GOT3 (cell line): ENCODE data around the gene KCNC3.

Experiments
- DNase-seq: peaks from one replicate; lab custom pipeline; 2025; ENCODE audit warnings: mixed read lengths; lab: John Stamatoyannopoulos, UW

The KCNC3 gene

DNA sequence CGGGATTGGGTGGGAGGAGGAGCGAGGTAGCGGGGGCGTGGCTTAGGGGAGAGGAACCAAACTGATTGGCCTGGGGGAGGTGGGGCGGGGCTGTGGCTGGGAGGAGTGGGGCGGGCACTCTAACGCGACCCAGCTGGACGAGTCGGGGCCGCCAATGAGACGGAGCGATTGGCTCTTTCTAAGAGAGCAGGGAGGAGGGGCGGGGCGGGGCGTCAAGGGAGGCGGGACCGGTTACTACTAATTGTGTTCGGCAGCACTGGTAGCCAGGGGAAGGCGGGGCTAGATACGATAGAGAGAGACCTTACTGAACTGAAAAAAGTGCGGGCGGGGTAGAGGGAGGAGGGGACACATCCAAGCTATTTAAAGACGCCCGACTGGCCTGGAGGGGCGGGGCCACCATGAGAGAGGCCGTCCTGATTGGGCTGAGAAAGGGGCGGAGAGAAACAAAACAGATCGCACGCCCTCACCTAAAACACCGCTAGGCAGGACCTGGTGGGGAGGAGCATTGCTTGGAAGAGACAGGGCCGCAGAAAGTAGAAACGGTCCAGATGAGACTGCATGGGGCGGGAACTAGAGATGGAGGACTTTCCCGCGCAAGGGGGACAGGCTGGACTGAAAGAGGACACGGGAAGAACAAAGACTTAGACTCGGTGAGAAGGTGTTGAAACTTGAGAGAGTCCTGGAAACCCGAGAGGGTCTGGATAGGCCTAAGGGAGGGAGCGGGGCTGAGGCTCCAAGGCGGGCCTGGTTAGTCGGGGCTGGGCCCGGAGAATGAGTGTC, at the start of gene KCNC3:
KCNC3 (minus strand) TSS at position 232 of the 780 bp plus-strand sequence. CDS start 295 bp downstream, outside the sequence.
- DNase-seq: peak; percentile 73

DNA sequence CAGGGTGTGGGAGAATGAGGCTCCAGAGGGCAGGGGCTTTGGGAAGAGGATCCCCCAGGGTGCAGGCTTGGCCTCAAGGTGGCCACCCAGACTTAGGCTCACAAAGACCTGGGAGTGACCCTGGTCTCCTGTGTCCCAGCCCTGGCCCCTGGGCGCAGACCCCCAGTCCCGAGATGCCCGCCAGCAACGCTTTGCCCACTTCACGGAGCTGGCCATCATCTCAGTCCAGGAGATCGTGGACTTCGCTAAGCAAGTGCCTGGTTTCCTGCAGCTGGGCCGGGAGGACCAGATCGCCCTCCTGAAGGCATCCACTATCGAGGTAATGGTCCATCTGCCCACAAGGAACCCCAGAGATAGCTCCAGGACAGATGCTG, 49.7 kb upstream of the KCNC3 start:
- no peak for DNase-seq

DNA sequence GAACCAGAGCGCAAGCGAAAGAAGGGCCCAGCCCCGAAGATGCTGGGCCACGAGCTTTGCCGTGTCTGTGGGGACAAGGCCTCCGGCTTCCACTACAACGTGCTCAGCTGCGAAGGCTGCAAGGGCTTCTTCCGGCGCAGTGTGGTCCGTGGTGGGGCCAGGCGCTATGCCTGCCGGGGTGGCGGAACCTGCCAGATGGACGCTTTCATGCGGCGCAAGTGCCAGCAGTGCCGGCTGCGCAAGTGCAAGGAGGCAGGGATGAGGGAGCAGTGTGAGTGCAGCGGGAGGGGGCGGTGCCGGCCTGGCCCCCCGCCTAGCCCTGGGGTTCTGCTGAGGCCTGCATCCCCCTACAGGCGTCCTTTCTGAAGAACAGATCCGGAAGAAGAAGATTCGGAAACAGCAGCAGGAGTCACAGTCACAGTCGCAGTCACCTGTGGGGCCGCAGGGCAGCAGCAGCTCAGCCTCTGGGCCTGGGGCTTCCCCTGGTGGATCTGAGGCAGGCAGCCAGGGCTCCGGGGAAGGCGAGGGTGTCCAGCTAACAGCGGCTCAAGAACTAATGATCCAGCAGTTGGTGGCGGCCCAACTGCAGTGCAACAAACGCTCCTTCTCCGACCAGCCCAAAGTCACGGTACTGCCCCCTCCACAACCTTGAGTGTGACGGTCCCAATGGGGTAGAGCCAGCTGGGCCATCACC, 49.1 kb upstream of the KCNC3 start:
- DNase-seq: no peak

DNA sequence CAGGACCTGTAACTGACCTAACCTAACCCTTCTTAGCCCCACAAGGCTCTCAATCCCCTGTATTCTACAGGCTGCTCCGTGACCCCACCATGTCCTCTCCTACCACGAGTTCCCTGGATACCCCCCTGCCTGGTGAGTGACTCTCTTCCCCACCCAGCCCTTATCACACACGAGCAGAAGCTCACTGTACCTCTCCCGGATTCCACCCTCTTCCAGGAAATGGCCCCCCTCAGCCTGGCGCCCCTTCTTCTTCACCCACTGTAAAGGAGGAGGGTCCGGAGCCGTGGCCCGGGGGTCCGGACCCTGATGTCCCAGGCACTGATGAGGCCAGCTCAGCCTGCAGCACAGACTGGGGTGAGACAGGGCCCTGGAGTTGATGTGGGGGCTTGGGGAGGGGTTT, 48.3 kb upstream of the KCNC3 start:
- no peak for DNase-seq

DNA sequence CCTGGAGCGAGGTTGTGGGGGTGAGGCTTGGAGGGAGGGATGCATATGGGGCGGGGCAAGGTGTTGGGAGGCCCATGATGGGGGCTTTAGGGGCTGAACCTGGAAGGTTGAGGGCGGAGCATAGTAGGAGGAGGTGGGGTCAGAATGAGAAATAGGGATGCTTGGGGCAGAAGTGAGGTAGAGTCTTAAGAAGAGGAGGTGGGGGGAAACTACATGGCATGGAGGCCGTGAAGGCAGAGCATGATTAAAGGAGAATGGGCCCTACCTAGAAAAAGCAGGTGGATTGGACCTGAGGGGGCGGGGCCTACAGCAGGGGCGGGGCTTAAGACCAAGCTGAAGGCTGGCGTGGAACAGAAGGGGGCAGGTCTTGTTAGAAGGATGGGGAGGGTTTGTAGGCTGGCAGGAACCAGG, 47.9 kb upstream of the KCNC3 start:
- no peak for DNase-seq

DNA sequence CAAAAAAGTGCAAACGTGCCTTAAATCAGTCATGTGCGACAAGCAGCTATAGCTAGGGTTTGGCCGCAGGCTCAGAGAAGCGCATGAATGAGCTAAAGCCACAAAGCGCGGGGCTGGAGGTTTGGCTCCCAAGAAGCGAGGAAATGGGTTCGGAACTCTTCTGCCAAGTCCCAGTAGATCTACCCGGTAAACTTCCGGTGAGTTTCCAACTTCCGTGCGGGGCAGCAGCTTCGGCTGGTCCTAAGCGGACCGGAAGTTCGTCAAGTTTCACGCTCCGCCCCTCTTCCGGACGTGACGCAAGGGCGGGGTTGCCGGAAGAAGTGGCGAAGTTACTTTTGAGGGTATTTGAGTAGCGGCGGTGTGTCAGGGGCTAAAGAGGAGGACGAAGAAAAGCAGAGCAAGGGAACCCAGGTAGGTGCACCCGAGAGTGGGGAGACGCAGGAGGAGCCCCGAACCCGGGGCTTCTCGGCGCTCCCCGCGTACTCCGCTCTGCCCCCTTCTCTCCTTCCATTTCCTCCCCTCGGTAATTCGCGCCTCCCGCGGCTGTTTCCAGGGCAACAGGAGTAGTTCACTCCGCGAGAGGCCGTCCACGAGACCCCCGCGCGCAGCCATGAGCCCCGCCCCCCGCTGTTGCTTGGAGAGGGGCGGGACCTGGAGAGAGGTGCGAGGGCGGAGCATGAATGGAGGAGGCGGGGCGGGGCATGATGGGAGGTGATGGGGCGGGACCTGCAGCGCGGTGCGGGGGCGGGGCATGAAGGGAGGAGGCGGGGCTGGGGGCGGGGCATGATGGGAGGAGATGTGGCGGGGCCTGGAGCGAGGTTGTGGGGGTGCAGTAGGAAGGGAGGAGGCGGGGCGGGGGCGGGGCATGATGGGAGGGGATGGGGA, 47.2 kb upstream of the KCNC3 start, which contains the start of gene NR1H2:
NR1H2 (plus strand) TSS at position 292 of the 885 bp plus-strand sequence. CDS start 1,149 bp downstream, outside the sequence.
- peak; percentile 82 for DNase-seq

DNA sequence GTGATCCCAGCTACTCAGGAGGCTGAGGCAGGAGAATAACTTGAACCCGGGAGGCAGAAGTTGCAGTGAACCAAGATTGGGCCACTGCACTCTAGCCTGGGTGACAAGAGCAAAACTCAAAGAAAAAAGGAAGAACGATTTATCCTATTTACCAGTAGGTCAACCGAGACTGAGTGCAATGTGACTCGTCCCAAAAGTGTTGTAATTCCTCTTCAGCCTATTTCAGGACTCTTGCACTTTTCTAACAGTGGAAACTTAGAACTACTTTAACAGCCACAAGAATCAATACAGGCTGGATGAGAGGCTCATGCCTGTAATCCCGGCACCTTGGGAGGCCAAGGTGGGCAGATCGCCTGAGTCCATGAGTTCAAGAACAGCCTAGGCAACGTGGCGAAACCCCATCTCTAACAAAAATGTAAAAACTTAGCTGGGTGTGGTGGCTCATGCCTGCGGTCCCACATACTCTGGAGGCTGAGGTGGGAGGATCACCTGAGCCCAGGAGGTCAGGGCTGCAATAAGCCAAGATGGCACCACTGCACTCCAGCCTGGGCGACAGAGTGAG, 42.8 kb upstream of the KCNC3 start:
- DNase-seq: no peak

DNA sequence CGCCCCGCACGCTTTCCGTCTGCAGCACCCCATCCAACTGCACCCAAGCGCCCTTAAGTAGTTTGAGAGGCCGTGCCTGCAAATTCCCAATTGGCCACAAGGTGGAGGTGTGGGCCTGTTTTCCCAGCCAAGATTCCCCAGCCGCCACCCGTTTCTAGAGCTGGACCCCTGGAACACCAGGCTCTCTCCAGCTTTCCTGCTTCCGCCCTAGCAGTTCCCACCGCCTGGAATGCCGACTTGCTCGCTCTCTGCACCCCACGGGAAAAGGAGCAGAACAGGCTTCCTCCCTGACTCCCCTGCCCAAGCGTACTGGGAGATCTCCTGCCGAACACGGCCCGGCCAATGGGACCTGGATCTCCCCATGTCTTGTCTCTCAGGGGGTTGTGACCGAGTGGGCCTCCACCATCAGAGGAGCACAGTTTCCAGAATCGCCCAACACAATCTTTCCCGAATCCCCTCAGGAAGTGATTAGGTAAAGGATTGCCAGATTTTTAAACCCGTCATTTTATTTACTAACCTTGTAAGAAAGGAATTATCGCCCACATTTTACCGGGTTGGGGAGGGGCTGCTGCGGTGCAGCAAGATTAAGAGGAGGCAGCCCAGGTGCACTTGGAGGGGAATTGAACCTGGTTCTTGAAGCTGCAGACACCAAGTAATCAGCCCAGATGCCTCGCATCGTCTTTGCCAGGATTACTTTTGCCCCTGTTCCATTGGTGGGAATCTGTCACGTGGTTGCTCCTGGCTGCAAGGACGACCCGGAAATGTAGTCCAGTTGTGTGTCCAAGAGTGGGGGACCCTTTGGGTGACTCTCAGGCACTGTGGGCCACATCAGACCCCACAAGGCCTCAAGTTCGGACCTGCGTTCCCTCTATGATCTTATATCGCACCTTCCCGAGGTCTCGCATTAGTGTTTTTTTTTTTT, 39.7 kb upstream of the KCNC3 start:
- DNase-seq: peak; percentile 45

DNA sequence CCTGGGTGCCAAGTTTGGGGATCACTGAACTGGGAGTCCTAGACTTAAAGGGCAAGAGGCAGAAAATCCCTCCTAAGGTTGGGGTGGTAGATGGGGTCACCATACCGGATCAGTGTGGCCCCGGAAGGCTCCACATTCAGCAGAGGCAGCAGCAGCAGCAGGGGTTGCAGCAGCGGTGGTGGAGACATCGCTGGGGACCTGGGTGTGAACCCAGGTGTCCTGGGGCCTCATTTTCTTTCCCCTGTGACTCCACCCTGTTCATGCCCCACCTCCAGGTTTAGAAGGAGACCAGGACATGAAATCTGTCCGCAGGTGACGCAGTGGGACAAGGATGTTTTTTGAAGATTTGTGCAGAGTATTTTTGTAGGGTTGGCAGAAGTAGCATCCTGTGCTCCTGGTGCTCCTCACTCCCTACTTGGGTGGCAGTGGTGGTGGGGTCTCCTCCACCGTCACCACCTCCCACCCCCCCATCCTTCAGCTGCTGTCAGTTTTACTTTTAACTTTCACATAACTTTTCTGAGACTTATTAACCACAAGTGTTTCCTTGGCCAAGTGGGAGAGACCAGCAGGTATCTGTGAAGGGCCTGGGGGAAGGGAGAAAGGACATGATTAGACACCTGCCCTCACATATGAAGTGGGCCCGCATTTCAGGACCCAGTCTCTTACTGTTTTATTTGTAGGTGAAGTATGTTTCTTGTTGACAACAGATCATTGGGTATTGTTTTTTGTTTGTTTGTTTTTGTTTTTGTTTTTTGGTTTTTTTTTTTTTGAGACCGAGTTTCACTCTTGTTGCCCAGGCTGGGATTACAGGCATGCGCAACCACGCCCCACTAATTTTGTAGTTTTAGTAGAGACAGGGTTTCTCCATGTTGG, 36.5 kb upstream of the KCNC3 start, which contains the start of gene NAPSA:
NAPSA (minus strand) TSS at position 206 of the 873 bp plus-strand sequence; CDS start at position 188, 18 bp downstream.
- DNase-seq: no peak

DNA sequence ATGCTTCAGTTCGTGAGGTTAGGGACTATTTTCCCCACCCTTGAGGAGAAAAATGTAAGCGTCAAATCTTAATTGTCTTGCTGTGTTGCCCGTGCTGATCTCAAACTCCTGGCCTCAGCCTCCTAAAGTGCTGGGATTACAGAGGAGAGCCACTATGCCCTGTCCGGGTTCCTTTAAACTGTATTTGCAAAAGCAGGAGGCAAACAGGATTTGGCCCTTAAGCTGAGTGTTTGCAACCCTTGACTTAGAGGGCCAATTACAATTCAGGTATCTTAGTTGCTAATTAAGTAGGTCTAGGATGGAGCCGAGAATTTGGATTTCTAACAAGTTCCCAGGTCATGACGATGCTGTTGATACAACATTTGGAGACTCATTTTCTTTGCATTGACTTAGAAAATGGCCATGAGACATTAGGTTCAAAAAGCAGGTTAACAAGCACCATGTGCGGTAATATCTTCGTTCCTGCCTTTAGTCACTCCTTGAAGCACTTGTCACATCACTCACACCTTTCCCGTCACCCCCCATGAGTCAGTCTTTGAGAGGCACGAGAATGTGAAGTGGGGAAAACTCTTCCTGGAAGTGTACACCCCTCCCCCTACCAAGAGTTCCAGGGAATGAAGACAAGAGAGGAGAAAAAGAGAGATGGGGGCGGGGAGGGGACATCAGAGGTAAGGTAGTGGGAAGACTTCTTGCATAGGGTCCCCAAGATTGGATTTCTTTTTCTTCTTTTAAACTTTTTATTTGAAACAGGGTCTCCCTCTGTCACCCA, 33.7 kb upstream of the KCNC3 start:
- DNase-seq: no peak

DNA sequence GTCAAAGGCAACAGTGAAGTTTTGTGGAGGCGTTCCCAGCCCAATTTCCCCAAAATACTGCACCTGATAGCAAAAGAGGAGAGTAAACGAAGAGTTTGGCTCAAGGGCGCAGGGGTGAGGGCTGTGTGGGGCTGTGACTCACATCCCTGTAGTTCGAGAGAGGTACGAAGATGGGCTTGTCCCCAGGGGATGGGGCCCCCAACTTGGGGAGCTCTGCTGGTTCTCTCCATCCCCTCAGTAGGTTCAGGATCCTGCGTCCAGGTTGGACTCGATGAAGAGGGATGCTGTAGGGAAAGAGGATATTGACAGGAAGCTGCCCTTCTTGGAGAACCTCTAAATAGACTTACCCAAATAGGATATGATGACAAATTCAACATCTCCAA, 32.8 kb upstream of the KCNC3 start:
- DNase-seq: no peak

DNA sequence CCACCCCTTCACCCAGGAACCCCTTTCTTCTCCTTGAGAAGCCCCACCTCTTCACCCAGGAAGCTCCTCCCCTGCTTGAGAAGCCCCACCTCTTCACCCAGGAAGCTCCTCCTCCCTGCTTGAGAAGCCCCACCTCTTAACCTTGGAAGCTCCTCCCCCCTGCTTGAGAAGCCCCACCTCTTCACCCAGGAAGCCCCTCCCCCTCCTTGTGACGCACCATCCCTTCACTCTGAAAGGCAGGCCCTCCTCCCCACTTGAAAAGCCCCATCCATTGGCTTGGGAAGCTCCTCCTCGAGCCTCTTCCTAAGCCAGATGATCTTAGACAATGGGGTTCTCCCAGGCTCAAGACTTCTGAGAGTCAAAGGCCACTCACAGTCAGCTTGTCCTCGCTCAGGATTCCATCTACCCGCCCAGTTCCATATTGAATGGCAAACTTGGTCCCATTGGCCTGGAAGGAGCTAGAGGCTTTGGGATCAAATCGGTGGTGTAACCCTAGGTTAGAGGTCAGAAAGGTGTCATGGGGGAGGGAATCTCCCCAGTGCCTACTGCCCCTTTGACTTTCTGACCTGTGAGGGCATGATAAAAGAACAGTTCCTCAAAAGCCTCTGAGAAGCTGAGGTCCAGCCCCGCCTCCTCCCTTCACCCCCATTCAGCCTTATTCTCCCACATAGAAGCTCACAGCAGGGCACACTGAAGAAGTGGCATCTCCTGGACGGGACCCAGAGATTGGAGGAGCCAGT, 32.3 kb upstream of the KCNC3 start:
- DNase-seq: no peak

DNA sequence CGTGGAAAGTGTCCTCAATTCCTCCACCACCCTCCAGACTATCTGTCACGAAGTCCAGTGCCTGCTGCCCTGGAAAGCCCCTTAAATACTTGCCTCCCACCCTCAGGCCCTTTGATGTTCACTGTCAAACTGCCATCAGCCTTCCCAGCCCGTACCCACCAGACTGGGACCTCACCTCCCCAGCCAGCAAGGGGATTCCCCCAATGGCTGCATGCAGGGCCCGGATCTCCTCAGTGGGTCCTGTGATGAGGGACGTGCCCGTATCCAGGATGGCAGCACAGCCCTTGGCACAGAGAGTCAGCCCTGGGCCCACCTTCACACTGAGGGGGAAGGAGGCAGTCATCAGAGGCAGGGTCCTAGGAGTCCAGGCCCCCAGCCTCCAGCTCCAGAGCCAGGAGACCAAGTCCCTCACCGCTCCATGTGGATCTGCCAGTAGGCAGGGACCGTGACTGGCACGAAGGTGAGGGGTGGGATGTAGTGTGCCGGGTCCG, 30.2 kb upstream of the KCNC3 start:
- no peak for DNase-seq

DNA sequence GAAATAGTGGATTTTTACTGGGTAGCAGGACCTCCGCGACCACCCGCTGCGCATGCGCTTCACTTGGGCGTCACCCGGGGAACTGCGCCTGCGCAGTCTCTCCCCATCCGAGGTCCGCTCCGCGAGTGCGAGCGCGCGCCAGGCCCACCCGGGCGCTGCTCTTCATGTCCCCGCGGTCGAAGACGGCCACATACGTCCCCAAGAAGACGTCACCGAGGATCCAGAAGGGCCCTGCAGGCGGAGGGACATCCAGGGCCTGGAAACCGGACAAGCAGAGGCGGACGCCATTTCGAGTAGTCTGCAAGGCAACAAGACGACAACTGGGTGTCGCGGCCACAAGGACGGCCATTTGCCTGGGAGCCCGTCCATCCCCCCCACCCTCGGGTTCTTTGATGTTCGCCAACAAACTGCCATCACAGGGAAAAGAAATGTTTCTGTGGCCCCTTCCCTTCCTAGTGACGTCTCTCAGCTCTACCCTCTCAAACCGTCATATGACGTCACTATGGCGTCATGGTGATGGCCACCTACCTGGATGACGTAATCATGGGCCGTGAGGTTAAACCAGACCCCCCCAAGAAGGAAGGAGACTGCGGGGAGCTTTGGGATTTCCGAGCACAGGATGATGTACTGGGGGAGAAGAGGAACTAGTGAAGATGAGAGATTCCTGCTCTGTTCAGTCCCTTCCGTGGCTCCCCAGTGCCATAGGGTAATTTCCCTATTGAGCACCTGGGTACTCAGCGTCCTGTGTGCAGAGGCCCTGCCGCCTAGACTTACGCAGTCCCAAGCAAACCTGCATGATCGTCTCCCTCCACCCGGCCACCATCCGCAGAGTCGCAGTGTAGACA, 29.5 kb upstream of the KCNC3 start:
- DNase-seq: peak; percentile 46

DNA sequence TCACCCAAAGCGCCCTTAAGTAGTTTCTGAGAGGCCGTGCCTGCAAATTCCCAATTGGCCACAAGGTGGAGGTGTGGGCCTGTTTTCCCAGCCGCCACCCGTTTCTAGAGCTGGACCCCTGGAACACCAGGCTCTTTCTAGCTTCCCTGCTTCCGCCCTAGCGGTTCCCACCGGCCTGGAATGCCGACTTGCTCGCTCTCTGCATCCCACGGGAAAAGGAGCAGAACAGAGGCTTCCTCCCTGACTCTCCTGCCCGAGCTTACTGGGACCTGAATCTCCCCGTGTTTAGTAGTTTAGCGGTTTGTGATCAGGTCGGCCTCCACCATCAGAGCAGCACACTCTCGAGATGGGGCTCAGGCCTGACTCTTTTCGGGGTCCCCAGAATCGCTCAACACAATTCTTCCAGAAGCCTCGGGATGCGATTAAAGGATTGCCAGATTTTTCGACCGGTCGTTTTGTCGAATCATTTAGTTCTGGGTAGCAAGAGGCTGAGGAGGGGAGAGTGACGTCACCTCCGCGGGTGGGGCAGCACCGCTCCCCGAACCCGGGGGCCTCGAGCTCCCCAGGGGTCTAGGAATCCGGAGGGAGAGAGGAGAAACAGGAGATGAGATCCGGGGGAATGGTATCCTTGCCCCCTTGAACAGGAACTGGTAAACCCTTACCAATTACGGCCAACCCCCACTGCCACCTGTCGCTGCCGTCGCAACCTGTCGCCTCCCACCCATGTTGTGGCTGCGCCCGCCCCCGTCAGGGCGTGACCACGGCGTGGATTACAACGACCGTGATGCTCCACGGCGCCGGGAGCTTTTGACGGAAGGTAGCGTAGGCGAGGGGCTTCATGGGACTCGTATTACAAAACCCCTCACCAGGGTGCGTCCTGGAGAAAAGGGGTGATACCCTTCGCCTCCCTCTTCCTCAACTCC, 28.3 kb upstream of the KCNC3 start:
- DNase-seq: peak; percentile 27

DNA sequence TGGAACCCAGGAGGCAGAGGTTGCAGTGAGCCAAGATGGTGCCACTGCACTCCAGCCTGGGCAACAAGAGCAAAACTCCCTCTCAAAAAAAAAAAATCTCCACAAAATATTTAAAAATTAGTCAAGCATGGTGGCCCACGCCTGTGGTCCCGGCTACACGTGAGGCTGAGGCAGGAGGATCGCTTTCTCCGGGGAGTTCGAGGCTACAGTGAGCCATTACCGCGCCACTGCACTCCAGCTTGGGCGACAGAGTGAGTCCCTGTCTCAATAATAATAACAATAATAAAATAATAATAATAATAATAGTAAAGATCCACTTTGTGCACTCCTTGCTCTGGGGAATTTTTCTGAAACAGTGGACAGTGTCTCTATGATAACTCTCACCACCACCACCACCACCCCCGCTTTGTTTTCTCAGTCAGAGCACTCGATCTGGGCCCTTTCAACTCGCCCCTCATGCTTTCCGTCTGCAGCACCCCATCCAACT, 27.6 kb upstream of the KCNC3 start:
- no peak for DNase-seq
